GM03348 (cell line): ENCODE data around the gene TUBA1B.
A peak's percentile ranks its signal among the peaks of the same experiment; 100 is the strongest.
"Not testable (repeated sequence)": the region's sequence is repeated elsewhere in the genome, so short reads cannot be mapped to it uniquely, and the experiment has no call there.

Source experiments
- DNase-seq: peaks from one replicate; pipeline ENCODE4 v3.0.0; 2012; ENCODE audit warnings: low spot score

The TUBA1B gene

GRCh38 chr12:49131051-49131893 lies at the start of gene TUBA1B:
Gene TUBA1B (minus strand): TSS chr12:49131395. CDS start chr12:49131300, 95 bp downstream.
- DNase-seq: peak; percentile 97

- no peak for DNase-seq
Measured at GRCh38 chr12:49174218-49174617, 43.0 kb upstream of the TUBA1B start.

GRCh38 chr12:49170924-49171323 lies 39.7 kb upstream of the TUBA1B start:
- no peak for DNase-seq

GRCh38 chr12:49165114-49165513 lies 33.9 kb upstream of the TUBA1B start:
- no peak for DNase-seq

- DNase-seq: not testable (repeated sequence)
Measured at GRCh38 chr12:49161901-49162300, 30.7 kb upstream of the TUBA1B start.

GRCh38 chr12:49161092-49161795 lies 30.0 kb upstream of the TUBA1B start:
- DNase-seq: no peak

GRCh38 chr12:49160399-49160798 lies 29.2 kb upstream of the TUBA1B start:
- DNase-seq: no peak

- DNase-seq: no peak
Measured at GRCh38 chr12:49154221-49154620, 23.0 kb upstream of the TUBA1B start.

- no peak for DNase-seq
Measured at GRCh38 chr12:49147384-49147783, 16.2 kb upstream of the TUBA1B start.

GRCh38 chr12:49146406-49146805 lies 15.2 kb upstream of the TUBA1B start:
- DNase-seq: peak; percentile 27

GRCh38 chr12:49144384-49144783 lies 13.2 kb upstream of the TUBA1B start:
- DNase-seq: no peak

GRCh38 chr12:49138999-49139398 lies 7.8 kb upstream of the TUBA1B start:
- DNase-seq: no peak

GRCh38 chr12:49138587-49138986 lies 7.4 kb upstream of the TUBA1B start:
- no peak for DNase-seq

- no peak for DNase-seq
Measured at GRCh38 chr12:49137476-49137875, 6.3 kb upstream of the TUBA1B start.

GRCh38 chr12:49136997-49137396 lies 5.8 kb upstream of the TUBA1B start:
- not testable (repeated sequence) for DNase-seq

GRCh38 chr12:49133590-49133989 lies 2.4 kb upstream of the TUBA1B start:
- DNase-seq: no peak

GRCh38 chr12:49133014-49133413 lies 1.8 kb upstream of the TUBA1B start:
- peak; percentile 34 for DNase-seq

GRCh38 chr12:49131894-49132461 lies 783 bp upstream of the TUBA1B start:
- peak; percentile 37 for DNase-seq

- peak; percentile 95 for DNase-seq
Measured at GRCh38 chr12:49130151-49131050, 794 bp downstream of the TUBA1B start.

GRCh38 chr12:49129332-49130150 lies 1.7 kb downstream of the TUBA1B start:
- DNase-seq: no peak

- DNase-seq: not testable (repeated sequence)
Measured at GRCh38 chr12:49127971-49128370, 3.2 kb downstream of the TUBA1B start.
